Measurements from ENCODE around the gene KIF12.

Gene KIF12

DNA sequence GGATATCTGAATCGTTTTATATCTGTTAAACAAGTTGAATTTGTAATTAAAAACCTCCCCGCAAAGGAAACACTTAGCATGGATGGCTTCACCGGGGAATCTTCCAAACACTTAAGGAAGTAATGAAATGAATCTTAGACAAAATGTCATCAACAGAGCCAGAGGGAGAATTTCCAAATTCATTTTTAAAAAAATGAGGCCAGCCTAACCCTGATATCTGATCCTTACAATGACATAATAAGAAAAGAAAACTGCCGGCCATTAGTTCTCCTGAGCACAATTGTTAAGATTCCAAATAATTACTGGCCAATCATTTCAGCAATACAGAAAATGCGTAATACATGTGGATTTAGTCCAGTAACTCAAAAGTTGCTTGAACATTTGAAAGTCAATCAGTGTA, 6.1 kb upstream of the KIF12 start:
- no peak for DNase-seq

DNA sequence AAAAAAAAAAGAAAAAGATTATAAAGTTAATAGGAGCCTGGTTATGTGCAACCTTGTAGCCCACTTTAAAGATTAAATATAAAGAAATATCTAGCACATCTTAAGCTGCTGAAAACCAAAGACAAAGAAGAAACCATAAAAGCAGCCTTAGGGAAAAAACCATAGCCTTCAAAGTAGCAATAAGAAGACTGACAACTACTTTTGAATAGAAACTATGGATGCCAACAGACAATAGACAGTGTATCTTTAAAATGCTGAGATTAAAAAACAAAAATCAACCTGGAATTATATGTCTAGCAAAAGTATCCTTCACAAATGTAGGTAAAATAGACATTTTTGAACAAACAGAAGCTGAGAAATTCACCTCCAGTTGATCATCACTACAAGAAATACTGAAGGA, 3.4 kb upstream of the KIF12 start:
- no peak for DNase-seq

DNA sequence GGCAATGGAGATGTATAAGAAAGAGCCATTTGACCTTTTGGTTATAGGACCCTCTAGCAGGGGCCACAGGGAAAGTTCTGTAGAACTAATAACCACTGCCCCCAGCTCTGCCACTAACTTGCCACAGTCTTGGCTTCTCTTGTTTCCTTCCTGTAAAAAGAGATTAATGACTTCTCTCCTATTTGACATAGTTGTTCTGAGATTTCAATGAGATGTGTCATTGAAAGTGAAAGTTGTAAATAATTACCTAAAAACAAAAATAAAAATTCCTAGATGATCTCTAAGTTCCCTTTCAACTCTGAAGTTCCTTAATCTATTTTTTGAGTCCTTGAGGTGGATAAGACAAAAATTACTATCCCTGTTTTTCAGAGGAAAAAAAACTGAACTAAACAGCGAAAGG, 1.4 kb upstream of the KIF12 start:
- DNase-seq = peak; percentile 5

DNA sequence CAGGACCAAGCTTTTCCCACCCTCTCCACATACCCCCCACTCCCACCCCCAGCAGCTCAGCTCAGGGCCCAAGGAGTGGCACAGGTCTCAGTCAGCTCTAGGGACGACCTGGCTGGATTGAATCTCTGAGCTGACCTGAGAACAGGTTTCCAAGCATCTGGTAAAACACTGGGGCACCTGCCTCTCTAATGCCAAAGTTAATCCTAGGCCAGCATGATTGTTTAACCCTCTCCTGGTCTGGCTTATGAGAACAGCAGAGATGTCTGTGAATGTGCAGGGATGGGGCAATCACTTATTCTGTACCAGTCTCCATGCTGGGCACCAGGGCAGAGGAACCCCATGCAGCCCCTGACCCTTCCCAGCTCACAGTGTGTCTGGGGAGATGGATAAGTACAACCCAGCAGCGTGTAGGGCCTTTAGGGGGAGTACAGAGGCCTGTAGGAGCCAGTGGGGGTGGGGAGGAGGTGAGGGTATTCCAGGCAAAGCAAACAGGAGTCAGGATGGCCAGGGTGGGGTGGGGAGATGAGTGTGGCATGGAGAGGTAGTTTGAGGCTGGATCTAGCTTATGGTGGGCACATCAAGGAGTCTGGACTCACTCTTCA, 678 bp upstream of the KIF12 start:
- no peak for DNase-seq

DNA sequence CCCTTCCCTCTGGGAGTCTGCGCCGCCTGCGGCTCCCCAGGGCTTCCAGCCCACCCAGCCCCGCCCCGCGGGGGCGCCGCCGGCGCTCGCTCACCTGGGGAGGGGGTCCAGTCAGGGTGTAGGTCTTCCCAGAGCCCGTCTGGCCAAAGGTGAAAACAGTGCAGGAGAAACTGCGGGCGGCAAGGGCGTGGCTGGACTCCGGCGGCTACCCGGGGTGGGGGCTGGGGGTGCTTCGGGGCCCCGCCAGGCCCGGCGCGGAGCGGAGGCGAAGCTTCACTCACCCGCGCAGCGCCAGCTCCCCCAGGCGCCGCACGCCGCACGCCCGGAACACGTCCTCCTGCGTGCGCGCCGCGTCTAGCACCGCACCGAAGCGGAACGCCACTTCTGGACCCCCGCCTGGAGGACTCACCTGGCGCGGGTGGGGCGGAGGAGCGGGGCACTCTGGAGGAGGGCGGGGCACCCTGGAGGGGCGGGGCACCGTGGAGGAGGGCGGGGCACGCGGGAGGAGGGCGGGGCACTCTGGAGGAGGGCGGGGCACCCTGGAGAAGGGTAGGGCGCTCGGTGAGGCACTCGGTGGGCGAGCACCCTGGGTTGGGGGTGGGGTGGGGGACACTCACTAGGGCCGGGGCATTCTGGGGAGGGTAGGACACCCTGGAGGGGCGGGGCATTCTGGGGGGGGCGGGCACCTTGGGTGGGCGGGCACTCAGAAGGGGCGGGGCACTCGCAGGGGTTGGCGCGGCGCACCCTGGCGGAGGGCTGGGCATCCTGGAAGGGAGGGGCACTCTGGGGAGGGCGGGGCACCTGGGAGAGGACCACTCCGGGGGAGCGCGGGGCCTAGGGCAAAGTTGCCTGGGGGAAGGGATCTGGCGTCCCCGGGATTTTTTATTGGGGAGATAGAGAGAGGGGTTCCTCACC, 814 bp downstream of the KIF12 start:
- peak; percentile 22 for DNase-seq

DNA sequence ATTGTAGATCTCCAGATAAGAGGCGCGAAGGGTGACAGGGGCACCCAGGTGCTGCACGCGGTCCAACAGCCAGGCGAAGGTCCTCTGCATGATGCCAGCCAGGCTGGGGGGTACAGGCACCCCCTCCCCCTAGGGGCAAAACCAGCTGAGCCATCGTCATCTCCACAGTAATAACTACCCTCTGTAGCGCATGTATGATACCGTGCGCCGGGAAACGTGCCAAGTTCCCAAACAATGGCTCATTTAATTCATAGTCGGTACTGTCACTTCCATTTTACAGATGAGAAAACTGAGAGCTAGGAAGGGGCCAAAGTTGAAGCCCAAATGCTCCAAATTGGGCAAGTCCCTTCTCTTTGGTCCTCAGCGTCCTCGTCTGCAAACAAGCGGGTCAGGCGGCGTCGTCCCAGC, 1.5 kb downstream of the KIF12 start:
- no peak for DNase-seq

DNA sequence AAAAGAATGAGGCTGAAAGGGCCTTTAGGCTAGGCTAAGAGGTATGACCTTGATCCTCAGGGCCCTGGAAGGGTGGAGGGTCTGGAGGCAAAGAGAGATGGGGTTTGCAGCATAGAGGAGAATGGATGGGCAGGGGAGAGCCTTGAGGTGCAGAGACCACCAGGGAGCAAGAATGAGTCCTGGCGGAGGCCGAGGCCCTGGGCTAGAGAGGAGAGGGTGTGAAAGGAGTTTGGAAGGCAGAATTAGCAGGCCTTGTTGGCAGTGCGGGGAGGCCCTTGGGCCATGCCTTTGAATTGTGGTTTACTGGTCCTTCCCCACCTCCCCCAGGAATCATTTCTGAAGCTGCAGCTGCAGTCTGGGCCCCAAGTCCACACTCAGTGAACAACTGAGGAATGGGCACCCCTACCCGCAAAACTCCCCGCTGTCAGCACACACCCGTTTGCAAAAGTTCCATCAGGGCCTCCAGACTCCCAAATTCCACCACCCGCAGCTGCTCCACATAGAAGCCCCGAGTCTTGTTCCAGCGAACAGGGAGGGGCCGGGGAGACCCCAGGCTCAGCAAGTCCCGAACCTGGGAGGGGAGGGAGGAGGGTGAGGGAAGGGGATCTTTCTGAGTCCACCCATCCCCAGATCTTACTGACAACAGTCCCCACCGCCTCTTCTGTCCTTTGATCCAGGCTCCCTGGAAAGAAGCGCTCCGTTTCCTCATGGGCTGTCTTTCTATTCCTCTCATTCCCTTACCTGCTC, 2.1 kb downstream of the KIF12 start:
- no peak for DNase-seq

DNA sequence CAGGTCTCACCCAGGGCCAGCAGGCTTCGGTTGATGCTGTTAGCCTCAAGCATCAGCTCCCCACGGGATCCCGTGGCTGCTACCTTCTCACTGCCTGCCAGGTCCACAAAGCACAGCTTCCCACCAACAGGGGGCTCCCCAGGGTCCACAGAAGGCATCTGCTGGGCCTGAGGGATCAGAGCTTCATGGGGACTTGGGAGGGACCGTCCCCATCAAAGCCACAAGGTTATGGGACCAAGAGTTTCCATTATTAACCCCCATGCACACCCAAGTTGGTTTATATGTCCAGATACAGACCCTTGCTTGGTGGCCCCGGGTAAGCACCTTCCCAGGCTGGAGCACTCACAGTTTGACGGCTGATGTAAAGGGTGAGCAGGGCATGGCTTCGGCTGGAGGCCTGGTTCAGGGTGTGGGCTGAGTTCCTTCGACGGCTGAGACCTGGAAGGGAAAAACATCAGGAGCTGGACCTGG, 3.0 kb downstream of the KIF12 start:
- no peak for DNase-seq

DNA sequence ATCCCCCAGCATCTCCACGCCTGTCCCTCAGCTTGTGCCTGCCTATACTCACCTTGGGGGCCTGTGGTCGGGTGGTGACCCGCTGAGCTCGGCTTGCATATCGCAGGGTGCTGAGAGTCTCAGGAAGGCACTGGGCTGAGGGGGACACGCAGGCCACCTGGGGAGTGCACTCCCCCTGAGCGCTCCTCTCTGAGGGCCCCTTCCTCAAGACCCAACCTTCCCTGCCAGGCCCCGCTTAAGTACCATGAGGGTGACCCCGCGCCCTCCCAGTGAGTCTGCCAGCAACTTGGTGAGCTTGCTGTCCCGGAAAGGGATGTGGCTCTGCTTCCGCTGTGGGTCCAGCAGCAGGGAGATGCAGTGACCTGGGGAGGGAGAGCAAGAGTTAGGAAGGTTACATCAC, 4.1 kb downstream of the KIF12 start:
- DNase-seq = no peak

DNA sequence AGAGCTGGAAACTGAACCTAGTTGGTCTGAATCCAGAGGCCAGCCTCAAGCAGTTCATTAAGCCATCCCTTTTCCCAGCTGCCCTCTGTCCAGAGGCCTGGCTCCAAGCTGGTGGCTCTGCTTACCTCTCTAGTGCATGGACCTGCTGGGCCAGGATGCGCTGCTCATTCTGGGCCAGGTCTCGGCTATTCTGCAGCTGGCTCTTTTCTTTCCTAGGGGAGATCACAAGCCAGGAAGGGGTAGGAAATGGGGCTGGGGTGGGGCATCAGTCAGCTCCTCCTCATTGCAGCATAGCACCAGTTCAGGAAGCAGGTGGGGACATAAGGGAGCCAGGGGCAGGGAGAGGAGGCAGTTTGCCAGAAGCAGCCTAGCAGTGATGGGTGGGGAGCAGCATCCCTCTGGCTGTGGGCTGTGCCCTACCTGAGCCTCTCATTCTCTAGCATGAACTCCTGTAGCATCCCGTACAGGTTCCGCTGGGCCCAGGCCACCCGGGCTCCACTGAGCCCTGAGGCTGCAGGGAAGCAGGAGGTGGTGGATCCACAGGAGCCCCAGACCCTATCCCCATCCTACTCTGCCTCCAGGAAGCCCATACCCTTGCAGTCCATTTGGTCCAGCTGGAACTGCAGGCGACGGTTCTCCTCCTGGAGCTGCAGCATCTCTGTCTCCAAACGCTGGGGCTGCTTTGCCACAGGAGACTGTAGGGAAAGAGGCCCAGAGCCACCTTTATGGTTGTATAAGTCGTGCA, 5.2 kb downstream of the KIF12 start:
- no peak for DNase-seq

DNA sequence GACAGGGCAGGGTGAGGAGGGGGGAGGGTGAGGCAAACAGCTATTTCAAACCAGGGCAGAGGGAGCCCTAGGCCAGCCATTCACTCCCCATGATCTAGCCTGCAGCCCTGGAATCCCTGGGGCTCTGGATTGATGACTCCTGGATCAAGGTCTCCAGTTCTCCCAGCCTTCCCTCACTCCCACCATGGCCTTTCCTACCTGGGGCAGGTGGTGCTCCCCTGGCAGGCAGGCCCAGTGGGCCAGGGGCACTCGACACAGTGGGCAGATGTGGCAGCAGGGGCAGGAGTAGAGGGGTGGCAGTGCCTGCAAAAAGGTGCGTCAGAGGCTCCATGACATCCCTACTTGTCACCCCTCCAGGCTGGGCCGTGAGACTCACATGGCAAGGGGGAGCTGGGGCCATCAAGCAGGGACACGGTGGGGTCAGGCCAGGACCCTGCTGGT, 6.0 kb downstream of the KIF12 start:
- DNase-seq = no peak

DNA sequence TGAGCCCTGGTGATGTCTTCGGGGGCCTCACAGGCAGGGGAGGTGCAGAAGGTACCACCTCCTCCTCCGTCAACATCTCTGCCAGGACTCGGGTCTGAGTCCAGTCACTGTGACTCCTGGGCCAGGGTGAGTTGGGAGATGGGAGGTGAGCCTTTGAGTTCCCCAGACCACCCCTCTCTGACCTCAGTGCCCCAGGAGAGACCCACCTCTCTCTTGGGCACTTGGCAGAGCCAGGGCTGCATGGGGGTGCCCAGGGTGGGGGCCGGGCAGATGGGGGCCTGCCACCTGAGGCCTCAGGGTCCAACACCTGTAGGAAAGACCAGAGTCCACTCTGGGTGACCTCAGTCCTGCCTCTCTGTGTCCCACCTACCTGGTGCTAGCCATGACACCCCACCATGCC, 6.8 kb downstream of the KIF12 start:
- no peak for DNase-seq

DNA sequence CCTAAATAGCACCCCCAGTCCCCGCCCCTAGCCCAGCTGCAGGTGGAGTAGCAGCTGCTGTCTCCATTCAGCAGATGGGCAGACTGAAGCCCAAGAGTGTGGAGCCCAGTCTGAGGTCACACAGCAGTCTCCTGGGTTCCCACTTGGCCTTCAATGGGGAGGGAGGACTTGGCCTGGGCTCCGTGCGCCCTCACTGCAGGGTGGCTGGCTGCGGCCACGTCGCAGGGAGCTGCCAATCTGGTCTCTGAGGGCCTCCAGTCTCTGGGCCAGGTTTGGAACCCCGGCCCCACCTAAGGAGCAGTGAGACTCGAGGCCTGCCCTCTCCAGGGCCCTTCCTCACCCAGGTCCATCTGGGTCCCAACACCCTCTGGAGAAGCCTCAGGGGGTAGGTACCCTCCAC, 7.4 kb downstream of the KIF12 start:
- no peak for DNase-seq

DNA sequence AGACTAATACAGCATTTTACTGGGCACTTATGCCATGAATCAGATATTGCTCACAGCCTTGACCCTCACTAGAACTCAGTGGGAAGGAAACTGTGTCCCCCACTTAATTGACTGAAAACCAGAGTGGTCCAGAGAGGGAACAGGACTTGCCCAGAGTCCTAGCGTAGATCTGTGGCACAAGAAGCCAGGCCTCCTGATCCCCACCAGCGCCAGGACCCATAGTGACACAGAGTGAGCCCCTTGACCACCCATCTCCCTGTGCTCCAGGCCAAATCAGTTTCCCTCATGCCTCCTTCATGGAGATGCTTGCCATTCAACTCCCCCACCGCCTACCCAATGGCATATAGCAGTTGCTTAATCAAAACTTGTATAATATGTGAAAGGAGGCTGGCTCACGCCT, 8.3 kb downstream of the KIF12 start:
- DNase-seq = no peak

DNA sequence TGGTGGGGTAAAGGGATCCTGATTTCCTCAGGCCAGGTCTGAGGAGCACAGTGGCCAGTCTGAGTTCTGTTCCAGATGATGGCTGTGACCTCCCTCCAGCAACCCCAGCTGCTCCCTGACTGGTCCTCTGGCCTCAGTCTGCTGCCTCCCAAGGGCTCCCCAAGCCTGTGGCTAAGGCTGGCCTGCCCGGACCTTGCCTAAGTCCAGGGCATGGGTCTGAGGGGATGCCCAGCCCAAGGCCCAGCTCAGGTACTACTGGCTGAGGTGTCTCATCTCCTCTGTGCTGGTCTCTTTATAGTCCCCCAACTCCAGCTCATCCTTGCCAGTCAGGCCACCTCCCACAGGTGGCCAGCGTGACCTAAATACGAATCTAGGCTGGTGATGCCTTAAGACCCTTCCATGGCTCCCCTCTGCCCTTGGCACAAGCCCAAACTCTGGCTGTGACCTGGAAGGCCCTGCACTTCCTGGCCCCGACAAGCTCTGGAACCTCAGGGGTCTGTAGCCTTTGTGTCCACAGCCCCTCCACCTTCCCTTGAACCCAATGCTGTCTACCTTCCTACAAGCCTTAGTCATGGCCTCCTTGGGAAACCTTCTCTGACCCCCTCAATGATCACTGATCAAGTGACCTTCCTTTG, 9.8 kb downstream of the KIF12 start:
- DNase-seq = no peak

DNA sequence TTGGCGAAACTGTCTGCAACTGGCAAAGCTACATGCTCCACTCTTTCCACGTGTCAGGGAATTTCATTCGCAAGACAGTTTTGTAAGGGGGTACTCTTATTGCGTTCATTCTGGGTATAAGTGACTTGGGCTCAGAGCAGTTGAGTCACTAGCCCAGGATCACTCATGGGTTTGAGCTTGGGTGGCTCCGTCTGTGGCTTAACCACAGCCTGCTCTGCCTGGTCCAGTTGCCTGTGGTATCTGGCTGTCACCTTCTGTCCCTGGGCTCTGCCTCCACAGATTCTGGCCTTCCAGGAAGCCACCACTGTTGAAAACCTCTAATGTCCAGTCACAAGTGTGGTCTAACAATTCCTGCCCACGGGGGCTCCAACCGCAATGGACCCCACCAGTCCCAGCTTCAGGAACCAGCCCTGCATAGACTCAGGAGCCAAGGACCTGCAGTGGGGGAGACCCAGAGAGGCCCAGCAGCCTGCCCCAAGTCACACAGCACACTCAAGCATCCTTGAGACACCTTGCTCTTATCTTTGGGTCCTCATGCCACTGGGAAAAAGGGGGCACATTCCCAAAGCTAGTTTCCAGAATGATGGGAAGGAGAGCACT, 10.4 kb downstream of the KIF12 start:
- no peak for DNase-seq

DNA sequence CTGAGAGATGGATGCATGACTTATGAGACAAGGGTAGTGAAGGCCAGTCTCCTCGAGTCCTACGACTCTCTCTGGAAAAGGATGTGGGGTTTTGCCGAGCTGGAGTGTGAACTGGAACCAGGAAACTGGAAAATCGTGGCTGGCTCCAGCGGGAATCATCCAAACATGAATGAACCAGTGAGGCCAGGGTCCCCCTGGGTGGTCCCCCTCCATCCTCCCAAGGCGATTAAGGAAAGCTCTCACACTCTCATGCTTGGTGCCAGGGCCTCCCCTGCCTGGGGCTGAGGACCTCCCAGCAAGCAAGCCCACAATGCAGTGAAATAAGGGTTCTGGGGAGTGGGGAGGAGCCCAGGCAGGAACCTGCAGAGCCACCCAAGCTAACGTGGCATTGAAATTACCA, 11.4 kb downstream of the KIF12 start:
- no peak for DNase-seq

DNA sequence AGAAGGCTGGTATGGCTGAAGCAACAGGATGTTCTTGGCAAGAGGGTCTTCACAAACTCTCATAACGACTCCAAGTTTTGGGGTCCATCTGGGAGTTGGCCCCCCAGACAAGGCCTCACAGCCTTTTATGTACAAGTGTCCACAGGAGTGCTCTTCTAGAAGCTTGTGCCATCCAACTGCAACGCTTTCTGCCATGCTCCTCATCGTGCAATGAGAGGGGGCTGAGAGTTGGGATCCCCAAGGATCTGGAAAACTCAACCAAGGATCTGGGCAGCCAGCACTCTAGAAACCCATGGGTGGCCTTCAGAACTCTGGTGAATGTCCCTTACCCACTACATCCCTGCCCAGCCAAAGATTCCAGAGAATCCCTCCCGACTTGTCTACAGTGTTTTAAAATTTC, 12.5 kb downstream of the KIF12 start:
- DNase-seq = no peak

DNA sequence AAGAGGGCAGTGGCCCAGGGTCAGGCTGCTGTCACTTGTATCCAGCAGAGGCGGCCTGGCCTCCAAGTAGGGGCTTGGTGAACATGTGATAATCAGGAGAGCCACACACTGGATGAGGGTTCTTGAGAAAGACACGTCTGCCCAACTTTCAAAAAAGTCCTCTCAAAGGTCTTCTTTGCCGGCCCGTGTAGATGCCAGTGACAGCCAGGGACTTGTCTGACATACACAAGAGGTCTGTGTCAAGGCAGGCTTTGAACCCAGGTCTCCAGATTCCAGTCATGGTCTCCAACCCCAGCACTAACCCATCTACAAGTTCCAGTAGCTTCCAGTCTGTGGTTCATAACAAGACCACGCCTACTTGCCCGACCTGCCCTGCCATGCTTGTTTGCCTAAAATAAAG, 13.1 kb downstream of the KIF12 start:
- DNase-seq = no peak

DNA sequence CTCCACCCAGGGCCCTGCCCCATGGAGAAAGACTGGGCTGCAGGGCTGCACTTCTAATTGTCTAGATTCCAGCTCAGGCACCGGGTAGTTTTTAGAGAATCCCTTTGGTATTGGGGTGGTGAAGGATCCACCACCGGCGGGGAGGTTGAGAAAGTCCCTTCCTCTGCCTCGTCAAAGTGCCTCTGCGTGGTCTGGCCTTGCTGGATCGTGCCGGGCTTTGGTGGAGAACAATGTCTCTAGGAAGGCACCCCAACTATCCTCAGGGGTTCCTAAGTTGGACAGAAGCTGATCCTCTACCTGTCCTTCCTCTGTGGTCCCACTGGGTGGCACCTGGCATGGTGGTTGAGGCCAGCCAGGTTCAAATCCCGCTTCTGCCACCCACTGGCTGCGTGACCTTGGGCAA, 13.7 kb downstream of the KIF12 start:
- DNase-seq = no peak

DNA sequence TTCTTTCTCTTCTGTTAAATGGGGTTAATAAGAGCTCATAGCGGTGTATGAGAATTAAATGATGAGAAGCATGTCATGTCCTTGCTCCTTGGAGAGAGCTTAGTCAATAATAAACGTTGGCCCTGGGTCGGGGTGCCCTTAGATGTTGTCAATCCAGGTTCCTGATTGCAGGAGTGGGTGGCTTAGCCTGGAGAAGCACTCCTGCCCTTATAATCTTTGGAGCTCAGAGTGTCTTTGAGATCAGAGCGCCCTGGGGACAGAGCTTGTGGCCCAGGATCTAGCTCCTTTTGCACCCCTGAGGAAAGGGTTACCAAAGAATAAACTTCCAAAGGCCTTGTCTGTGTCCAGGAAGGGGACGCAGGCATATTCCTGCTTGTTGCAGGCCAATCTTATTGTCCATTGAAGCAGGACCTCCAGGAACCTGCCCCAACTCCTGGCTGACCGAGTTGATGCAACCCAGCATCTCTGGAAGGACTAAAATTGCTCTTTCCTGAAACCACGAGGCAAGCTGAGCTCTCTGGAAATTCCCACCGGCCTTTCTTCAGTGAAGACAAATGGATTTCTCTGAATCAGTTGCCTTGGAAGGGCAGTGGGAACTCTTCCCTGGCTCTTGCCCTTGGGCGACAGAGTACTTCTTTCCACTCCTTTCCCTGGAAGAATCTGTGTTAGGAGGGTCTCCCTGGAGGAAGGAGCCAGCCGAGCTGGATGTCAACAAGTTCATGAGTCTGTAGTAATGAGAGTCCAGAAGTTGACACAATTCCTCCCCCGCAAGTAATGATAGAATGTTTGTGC, 14.6 kb downstream of the KIF12 start:
- DNase-seq = no peak
